GM12875 (cell line): ENCODE data around the gene C22orf31.

ENCODE experiments used
- H3K4me3 ChIP-seq: one replicate; pipeline ENCODE4 v1.5.1; 2011; ENCODE audit warnings: low read depth, low read length, control low read depth
- CTCF ChIP-seq: IDR thresholded peaks from 2 replicates; pipeline ENCODE4 v1.5.1; 2011; ENCODE audit warnings: low read depth, mild to moderate bottlenecking, control low read depth, inconsistent platforms, low read length, moderate library complexity, borderline replicate concordance; ENCODE audit not compliant: insufficient read depth

The C22orf31 gene

GRCh38 chr22:29014773-29015172 is 46.9 kb downstream of the C22orf31 start:
- no peak overlapping the region for H3K4me3 ChIP-seq
- no peak for TF ChIP-seq CTCF

DNA sequence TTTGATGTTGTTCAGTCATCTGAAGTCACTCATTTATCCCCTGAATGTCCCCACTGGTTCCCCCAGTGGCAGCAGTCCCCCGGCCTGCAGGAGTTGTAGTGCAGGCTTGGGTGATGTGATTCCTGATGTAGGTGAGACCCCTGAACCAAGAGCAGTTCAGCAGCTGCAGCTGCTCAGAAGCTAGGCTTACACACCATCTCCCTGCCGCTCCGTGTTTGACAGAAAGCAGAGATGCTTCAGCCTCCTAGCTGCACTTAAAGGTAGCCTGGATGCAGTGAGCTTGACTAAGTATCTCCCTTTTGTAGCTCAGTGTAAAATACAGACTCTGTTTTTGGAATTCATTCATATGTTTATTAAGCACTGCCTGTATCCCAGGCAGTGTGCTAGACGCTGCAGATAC is 47.3 kb downstream of the C22orf31 start:
- TF ChIP-seq CTCF = no peak
- H3K4me3 ChIP-seq = no peak overlapping the region

GRCh38 chr22:29012952-29013351 is 48.7 kb downstream of the C22orf31 start:
- H3K4me3 ChIP-seq = no peak overlapping the region
- no peak for TF ChIP-seq CTCF

GRCh38 chr22:29012101-29012433 is 49.6 kb downstream of the C22orf31 start:
- no peak overlapping the region for H3K4me3 ChIP-seq
- no peak for TF ChIP-seq CTCF

GRCh38 chr22:29011240-29012100 is 50.2 kb downstream of the C22orf31 start:
- no peak overlapping the region for H3K4me3 ChIP-seq
- no peak for TF ChIP-seq CTCF

- no peak for TF ChIP-seq CTCF
- no peak overlapping the region for H3K4me3 ChIP-seq
Observed at GRCh38 chr22:29009148-29009547, 52.5 kb downstream of the C22orf31 start.
